ENCODE results near the gene TBL1X. TPM values are rescaled to one million over a fixed set of nuclear protein-coding genes. Genes with fewer than 3 reads are reported as not detected.

TBL1X gene
- total RNA-seq, 6 donors from 2014 or later, result 6.3 to 21.4 (median 12.8) TPM

DNA sequence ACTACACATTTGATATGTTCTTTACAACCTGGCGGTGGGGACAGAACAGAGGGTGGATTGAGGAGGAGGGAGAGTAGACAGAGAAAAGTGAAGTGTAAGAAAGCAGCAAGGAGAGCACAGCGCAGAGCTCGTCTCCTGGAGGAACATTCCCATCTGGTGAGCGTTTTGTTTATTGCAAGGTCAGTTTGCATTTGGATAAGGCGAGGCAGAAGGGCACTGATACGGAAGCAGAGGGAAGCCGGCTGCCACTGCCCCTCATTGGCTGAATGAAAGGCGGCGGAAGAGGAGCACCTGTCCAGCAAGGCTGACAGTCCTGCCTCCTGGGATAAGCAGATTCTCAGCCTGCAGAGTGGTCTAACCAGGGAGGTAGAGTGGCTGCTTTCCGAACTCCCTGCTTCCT lies 217.6 kb downstream of the TBL1X start:
- H3K4me1 ChIP-seq, result no peaks in the 10 kb centered on the region
- TF ChIP-seq POLR2AphosphoS5 (IDR thresholded peaks at IDR 0.05) (no peak), EP300 (IDR thresholded peaks at IDR 0.05) (no peak)
- TF ChIP-seq, protein P1, sequence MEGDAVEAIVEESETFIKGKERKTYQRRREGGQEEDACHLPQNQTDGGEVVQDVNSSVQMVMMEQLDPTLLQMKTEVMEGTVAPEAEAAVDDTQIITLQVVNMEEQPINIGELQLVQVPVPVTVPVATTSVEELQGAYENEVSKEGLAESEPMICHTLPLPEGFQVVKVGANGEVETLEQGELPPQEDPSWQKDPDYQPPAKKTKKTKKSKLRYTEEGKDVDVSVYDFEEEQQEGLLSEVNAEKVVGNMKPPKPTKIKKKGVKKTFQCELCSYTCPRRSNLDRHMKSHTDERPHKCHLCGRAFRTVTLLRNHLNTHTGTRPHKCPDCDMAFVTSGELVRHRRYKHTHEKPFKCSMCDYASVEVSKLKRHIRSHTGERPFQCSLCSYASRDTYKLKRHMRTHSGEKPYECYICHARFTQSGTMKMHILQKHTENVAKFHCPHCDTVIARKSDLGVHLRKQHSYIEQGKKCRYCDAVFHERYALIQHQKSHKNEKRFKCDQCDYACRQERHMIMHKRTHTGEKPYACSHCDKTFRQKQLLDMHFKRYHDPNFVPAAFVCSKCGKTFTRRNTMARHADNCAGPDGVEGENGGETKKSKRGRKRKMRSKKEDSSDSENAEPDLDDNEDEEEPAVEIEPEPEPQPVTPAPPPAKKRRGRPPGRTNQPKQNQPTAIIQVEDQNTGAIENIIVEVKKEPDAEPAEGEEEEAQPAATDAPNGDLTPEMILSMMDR (IDR thresholded peaks at IDR 0.05), result peak in 1 of 6 experiments; percentile 8
- no peaks in the 10 kb centered on the region for H3K27me3 ChIP-seq
- DNase-seq, result no peak
- no peak for ATAC-seq (ENCODE audit: low FRiP score in 2 of 2)
- no peak overlapping the region for H3K4me3 ChIP-seq
- H3K27ac ChIP-seq, result no peak overlapping the region
- H3K36me3 ChIP-seq, result no peaks in the 10 kb centered on the region
- no peaks in the 10 kb centered on the region for H3K9me3 ChIP-seq
- 50 to 67% methylated on average over 7 to 10 of the region's 10 CpGs for WGBS, 2 donors

DNA sequence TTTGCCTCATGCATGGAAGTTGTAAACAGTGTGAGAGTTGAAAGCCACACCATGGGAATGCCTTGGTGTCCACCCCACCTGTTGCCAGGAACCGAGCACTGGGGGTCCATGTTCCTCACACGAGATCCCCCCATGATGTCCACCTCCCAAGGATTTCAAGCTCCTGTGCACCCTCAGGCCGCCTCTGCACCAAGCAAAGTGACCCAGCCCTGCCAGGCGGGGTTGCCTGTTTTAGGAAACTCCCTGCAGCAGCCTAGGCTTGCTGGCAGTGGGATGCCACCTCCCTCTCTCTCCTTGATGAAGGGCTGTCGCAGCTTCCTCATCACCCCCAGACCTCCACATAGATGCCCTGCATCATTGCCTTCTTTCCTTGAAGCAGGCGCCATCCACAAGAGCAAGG lies 218.0 kb downstream of the TBL1X start:
- Histone ChIP-seq H3K4me1 (no peaks in the 10 kb centered on the region), H3K9me3 (no peaks in the 10 kb centered on the region), H3K36me3 (no peaks in the 10 kb centered on the region), H3K27ac (no peak overlapping the region), H3K4me3 (no peak overlapping the region), H3K27me3 (no peaks in the 10 kb centered on the region)
- 79 to 100% methylated on average over 3 to 6 of the region's 6 CpGs for WGBS, 2 donors
- ATAC-seq (ENCODE audit: low FRiP score in 2 of 2), result no peak
- TF ChIP-seq POLR2AphosphoS5 (IDR thresholded peaks at IDR 0.05) (no peak), EP300 (IDR thresholded peaks at IDR 0.05) (no peak), POLR2A (IDR thresholded peaks at IDR 0.05) (no peak)
- TF ChIP-seq, protein P1 (IDR thresholded peaks at IDR 0.05), result no peak
- DNase-seq, result no peak

DNA sequence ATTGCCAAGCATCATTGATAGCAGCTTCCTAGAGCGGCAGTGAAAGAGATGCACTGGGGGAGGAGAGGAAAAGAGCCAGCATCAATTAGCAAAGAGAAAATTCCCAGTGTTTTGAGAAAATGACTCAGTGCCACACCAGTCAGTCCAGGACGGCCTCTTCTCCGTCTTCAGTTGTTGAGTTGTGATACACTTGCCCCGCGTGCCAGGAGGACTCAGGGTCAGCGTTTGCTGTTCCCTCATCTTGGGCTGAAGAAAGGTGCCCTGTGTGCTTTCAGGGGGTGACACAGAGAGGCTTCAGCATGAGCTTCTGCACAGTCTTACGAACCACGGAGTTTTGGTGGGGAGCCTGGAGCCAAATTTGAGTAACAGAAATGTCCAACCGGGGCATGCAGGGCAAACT lies 218.5 kb downstream of the TBL1X start:
- no peaks in the 10 kb centered on the region for H3K4me1 ChIP-seq
- DNase-seq (no peak), ATAC-seq (ENCODE audit: low FRiP score in 2 of 2) (no peak)
- H3K4me3 ChIP-seq, result no peak overlapping the region
- no peaks in the 10 kb centered on the region for H3K9me3 ChIP-seq
- H3K36me3 ChIP-seq, result no peaks in the 10 kb centered on the region
- TF ChIP-seq, protein P1 (IDR thresholded peaks at IDR 0.05), result no peak
- no peak for TF ChIP-seq POLR2AphosphoS5 (IDR thresholded peaks at IDR 0.05)
- TF ChIP-seq POLR2A (IDR thresholded peaks at IDR 0.05), result no peak
- no peak for TF ChIP-seq EP300 (IDR thresholded peaks at IDR 0.05)
- no peaks in the 10 kb centered on the region for H3K27me3 ChIP-seq
- WGBS, 2 donors, result 88 to 94% methylated on average over 3 to 9 of the region's 9 CpGs
- no peak overlapping the region for H3K27ac ChIP-seq

DNA sequence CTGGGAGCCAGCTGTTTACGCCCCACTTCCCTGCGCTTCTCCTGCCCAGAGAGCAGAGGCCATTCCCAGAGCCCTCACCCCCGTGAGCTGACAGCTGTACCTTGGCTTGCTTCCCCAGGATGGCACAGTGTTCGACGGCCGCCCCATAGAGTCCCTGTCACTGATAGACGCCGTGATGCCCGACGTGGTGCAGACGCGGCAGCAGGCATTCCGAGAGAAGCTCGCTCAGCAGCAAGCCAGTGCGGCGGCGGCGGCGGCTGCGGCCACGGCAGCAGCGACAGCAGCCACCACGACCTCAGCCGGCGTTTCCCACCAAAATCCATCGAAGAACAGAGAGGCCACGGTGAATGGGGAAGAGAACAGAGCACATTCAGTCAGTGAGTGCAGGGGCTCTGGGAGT lies 223.0 kb downstream of the TBL1X start:
- DNase-seq (peak in 1 of 2 donors; percentile 34), ATAC-seq (ENCODE audit: low FRiP score in 2 of 2) (no peak)
- Histone ChIP-seq H3K27ac (no peak overlapping the region), H3K9me3 (no peaks in the 10 kb centered on the region), H3K4me3 (no peak overlapping the region), H3K36me3 (peaks cover 0 to 4% (median 0%) of the 10 kb centered on the region in 4 donors), H3K27me3 (no peaks in the 10 kb centered on the region), H3K4me1 (no peaks in the 10 kb centered on the region)
- WGBS, 2 donors, result 86 to 95% methylated on average over 2 to 27 of the region's 27 CpGs
- TF ChIP-seq POLR2A (IDR thresholded peaks at IDR 0.05) (no peak), POLR2AphosphoS5 (IDR thresholded peaks at IDR 0.05) (no peak), EP300 (IDR thresholded peaks at IDR 0.05) (no peak)
- TF ChIP-seq, protein P1 (IDR thresholded peaks at IDR 0.05), result no peak

DNA sequence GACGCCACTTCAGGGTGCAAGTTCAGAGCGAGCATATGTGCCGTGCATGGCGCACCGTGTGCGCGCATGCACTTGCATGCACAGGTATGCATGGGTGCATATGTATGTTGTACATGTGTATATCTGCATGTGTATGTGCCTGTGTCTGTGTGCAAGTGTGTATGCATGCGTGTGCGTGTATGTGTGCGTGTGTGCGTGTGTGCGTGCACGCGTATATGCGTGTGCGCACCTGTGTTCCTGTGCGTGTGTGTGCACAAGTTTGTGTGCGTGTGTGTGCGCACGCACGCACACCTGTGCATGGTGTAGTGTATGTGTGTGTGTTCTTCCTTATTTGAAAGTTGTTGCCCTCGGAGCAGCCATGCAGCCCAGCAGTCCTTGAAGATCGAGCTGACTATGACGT lies 224.0 kb downstream of the TBL1X start:
- ATAC-seq (ENCODE audit: low FRiP score in 2 of 2), result peak in 1 of 2 donors; percentile 6
- WGBS, 2 donors, result 94 to 98% methylated on average over 18 to 24 of the region's 24 CpGs
- H3K36me3 ChIP-seq, result peaks cover 0 to 13% (median 3%) of the 10 kb centered on the region in 4 donors

More for the DNA sequence above, 224.0 kb downstream of the TBL1X start:
- Histone ChIP-seq H3K4me3 (no peak overlapping the region), H3K9me3 (no peaks in the 10 kb centered on the region), H3K4me1 (no peaks in the 10 kb centered on the region), H3K27me3 (no peaks in the 10 kb centered on the region), H3K27ac (no peak overlapping the region)
- TF ChIP-seq EP300 (IDR thresholded peaks at IDR 0.05), result no peak
- DNase-seq, result no peak
